ENCODE measurements around the gene HDAC7.
"Not testable (repeated sequence)": the region's sequence is repeated elsewhere in the genome, so short reads cannot be mapped to it uniquely, and the experiment has no call there.

HDAC7 gene

DNA sequence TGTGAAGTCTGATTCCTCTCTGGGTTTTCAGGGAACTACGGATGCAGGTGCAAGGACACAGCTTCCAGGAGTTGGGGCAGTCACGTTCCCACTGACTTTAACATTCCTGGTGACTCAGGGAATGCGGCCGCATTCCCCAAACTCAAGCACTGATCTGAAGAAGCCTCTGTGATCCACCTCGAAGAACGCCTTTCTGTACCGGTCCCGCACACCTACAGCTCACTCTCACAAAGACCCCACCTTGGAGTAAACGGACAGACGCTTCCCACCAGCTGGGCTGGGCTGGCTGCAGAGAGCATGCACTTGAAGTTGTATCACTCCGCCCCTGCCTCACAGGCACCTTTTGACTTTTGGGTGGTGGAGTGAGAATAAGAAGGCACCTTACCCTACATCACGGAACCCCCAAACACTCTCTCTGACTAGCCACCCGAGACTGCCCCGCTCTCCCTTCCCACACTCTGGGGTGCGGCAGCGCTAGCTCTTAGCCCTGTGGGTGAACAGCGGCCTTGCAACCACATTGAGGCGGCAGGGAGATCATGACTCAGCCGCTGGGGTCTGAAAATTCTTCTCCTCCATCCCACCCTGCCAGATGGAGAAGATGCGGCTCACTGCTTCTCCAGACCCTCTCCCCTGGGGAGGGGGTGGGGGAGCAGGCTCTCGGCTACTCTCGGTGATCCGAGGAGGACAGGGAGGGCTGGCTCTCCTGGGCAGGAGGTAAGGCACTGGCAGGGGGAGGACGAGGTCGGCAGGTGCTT lies 23.7 kb upstream of the HDAC7 start:
- in situ Hi-C loops (cut with MboI; ENCODE audit: low pct_unique_long_range_greater_than_20kb, low sequenced_read_pairs, unreplicated experiment), result loop anchor here (10.0 kb wide), 1 partner anchor 129 kb away; no protein-coding TSS in a partner anchor
- TF ChIP-seq, protein P1, sequence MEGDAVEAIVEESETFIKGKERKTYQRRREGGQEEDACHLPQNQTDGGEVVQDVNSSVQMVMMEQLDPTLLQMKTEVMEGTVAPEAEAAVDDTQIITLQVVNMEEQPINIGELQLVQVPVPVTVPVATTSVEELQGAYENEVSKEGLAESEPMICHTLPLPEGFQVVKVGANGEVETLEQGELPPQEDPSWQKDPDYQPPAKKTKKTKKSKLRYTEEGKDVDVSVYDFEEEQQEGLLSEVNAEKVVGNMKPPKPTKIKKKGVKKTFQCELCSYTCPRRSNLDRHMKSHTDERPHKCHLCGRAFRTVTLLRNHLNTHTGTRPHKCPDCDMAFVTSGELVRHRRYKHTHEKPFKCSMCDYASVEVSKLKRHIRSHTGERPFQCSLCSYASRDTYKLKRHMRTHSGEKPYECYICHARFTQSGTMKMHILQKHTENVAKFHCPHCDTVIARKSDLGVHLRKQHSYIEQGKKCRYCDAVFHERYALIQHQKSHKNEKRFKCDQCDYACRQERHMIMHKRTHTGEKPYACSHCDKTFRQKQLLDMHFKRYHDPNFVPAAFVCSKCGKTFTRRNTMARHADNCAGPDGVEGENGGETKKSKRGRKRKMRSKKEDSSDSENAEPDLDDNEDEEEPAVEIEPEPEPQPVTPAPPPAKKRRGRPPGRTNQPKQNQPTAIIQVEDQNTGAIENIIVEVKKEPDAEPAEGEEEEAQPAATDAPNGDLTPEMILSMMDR (IDR thresholded peaks at IDR 0.05; ENCODE audit: extremely low read depth, insufficient read depth, missing control alignments), result no peak
- no peak for DNase-seq (ENCODE audit: low spot score)

DNA sequence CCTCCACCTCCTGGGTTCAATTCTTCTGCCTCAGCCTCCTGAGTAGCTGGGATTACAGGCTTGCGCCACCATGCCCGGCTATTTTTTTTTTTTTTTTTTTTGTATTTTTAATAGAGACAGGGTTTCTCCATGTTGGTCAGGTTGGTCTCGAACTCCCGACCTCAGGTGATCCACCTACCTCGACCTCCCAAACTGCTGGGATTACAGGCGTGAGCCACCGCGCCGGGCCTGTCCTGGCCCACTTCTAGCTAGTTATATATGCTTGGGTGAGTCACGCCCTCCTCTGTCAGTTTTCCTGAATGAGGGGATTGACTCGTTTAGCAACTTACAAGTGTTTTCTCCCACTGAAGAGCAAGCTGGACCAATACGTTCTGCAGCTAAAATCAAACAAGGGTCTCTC lies 22.8 kb upstream of the HDAC7 start:
- in situ Hi-C loops (cut with MboI; ENCODE audit: low pct_unique_long_range_greater_than_20kb, low sequenced_read_pairs, unreplicated experiment), result loop anchor here (10.0 kb wide), 1 partner anchor 128 kb away; no protein-coding TSS in a partner anchor
- not testable (repeated sequence) for DNase-seq (ENCODE audit: low spot score)

DNA sequence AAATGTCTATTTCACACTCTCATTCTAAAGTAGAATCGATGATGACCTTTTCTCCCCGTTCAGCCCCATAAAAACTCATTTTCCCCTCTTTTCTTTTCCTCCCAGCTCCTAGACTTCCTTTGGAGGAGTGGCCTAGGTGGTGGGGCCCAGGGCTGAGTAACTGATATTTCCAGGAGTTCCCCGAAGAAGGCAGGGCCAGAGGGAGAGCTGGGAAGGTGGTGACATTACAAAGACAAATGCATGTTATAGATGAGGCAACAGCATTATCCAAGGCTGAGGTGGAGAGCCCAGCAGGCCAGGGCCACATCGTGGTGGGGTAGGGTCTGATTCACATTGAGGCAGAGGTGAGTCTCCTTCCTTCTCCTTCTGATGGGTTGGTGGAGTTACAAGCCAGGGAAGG lies 22.2 kb upstream of the HDAC7 start:
- DNase-seq (ENCODE audit: low spot score), result no peak
- TF ChIP-seq, protein P1 (IDR thresholded peaks at IDR 0.05; ENCODE audit: extremely low read depth, insufficient read depth, missing control alignments), result no peak
- in situ Hi-C loops (cut with MboI; ENCODE audit: low pct_unique_long_range_greater_than_20kb, low sequenced_read_pairs, unreplicated experiment), result loop anchor here (10.0 kb wide), 1 partner anchor 127 kb away; no protein-coding TSS in a partner anchor

GRCh38 chr12:47841501-47841900 lies 21.8 kb upstream of the HDAC7 start:
- no peak for DNase-seq (ENCODE audit: low spot score)
- in situ Hi-C loops (cut with MboI; ENCODE audit: low pct_unique_long_range_greater_than_20kb, low sequenced_read_pairs, unreplicated experiment), result loop anchor here (10.0 kb wide), 1 partner anchor 127 kb away; no protein-coding TSS in a partner anchor
- TF ChIP-seq, protein P1 (IDR thresholded peaks at IDR 0.05; ENCODE audit: extremely low read depth, insufficient read depth, missing control alignments), result no peak

GRCh38 chr12:47840571-47840970 lies 20.9 kb upstream of the HDAC7 start:
- in situ Hi-C loops (cut with MboI; ENCODE audit: low pct_unique_long_range_greater_than_20kb, low sequenced_read_pairs, unreplicated experiment), result loop anchor here (10.0 kb wide), 1 partner anchor 126 kb away; no protein-coding TSS in a partner anchor
- TF ChIP-seq, protein P1 (IDR thresholded peaks at IDR 0.05; ENCODE audit: extremely low read depth, insufficient read depth, missing control alignments), result no peak
- no peak for DNase-seq (ENCODE audit: low spot score)

GRCh38 chr12:47839214-47839876 lies 19.6 kb upstream of the HDAC7 start:
- no peak for DNase-seq (ENCODE audit: low spot score)
- in situ Hi-C loops (cut with MboI; ENCODE audit: low pct_unique_long_range_greater_than_20kb, low sequenced_read_pairs, unreplicated experiment), result no loop called here
- TF ChIP-seq, protein P1 (IDR thresholded peaks at IDR 0.05; ENCODE audit: extremely low read depth, insufficient read depth, missing control alignments), result no peak
